NCI-H1436 (cell line): ENCODE measurements around the gene SDHB.
A peak's percentile ranks its signal among the peaks of the same experiment; 100 is the strongest.
"Not testable (repeated sequence)": the region's sequence is repeated elsewhere in the genome, so short reads cannot be mapped to it uniquely, and the experiment has no call there.

Experiments
- DNase-seq: peaks from one replicate; lab custom pipeline; 2025; lab: John Stamatoyannopoulos, UW

The SDHB gene

GRCh38 chr1:17075470-17076255, 21.8 kb upstream of the SDHB start:
- DNase-seq: no peak

- no peak for DNase-seq
Observed at GRCh38 chr1:17071794-17072193, 18.0 kb upstream of the SDHB start.

GRCh38 chr1:17070163-17070525, 16.3 kb upstream of the SDHB start:
- no peak for DNase-seq

GRCh38 chr1:17069452-17070162, 15.8 kb upstream of the SDHB start:
- DNase-seq: no peak

GRCh38 chr1:17068789-17069188, 15.0 kb upstream of the SDHB start:
- no peak for DNase-seq

GRCh38 chr1:17067465-17068240, 13.8 kb upstream of the SDHB start:
- no peak for DNase-seq

GRCh38 chr1:17067069-17067426, 13.2 kb upstream of the SDHB start:
- DNase-seq: no peak

GRCh38 chr1:17066361-17067068, 12.7 kb upstream of the SDHB start:
- no peak for DNase-seq

- no peak for DNase-seq
Observed at GRCh38 chr1:17065666-17066065, 11.8 kb upstream of the SDHB start.

GRCh38 chr1:17062751-17063150, 8.9 kb upstream of the SDHB start:
- not testable (repeated sequence) for DNase-seq

GRCh38 chr1:17061892-17062291, 8.1 kb upstream of the SDHB start:
- no peak for DNase-seq

- DNase-seq: no peak
Observed at GRCh38 chr1:17061486-17061885, 7.7 kb upstream of the SDHB start.

- DNase-seq: no peak
Observed at GRCh38 chr1:17060306-17060749, 6.5 kb upstream of the SDHB start.

GRCh38 chr1:17059391-17060305, 5.8 kb upstream of the SDHB start:
- DNase-seq: peak; percentile 65

- DNase-seq: no peak
Observed at GRCh38 chr1:17056551-17056950, 2.7 kb upstream of the SDHB start.

GRCh38 chr1:17055801-17056200, 2.0 kb upstream of the SDHB start:
- DNase-seq: no peak

GRCh38 chr1:17053086-17053684, 647 bp downstream of the SDHB start:
- no peak for DNase-seq

- DNase-seq: no peak
Observed at GRCh38 chr1:17052641-17053040, 1.2 kb downstream of the SDHB start.

- no peak for DNase-seq
Observed at GRCh38 chr1:17052038-17052437, 1.8 kb downstream of the SDHB start.

GRCh38 chr1:17047924-17048323, 5.9 kb downstream of the SDHB start:
- DNase-seq: no peak

- no peak for DNase-seq
Observed at GRCh38 chr1:17046334-17046657, 7.5 kb downstream of the SDHB start.
